Measurements from ENCODE around the gene PACS2. TPM values are rescaled to one million over a fixed set of nuclear protein-coding genes. Genes with fewer than 3 reads are reported as not detected.

PACS2 gene
- total and polyA plus RNA-seq, 2 donors (not counting 3 experiments of a cell fraction or from before 2014, with no cell fraction given) = 52.7 to 86.3 TPM

DNA sequence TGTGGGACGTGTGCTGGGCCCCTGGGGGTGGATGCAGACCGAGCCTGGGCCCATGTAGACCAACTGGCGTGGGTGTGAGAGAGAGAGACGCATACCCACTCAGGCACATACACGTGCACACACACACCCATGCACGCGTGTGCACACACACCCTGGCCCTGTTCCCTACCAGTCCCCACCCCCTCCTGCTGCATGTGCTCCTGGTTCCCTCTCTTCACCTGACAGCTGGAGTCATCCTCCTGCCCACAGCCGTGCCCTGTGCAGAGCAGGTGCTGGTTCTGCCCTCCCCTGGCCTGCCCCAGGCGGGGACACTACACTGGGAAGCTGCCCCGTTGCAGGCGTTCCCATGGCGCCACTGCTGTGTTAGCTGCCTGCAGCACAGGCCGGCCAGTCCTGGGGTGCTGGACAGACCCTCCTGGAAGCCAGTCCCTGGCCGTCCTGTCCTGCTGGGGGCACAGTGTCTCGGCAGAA is 18.5 kb downstream of the PACS2 start:
- ChIA-PET CTCF (no interaction called here), POLR2A (no interaction called here)
- H3K4me2 ChIP-seq (ENCODE audit: insufficient read depth, low read length) = no peak overlapping the region
- DNase-seq (ENCODE audit: low read depth, low spot score) (no peak), FAIRE-seq (no peak)
- no peak overlapping the region for H3K4me3 ChIP-seq (replicated peaks in 1 of 3; ENCODE audit: insufficient read depth in 1 of 3, low read depth in 1 of 3, low read length in 3 of 3)
- peaks cover 19% of the 10 kb centered on the region for H3K4me1 ChIP-seq (ENCODE audit: control insufficient read depth, extremely low read depth, insufficient read depth, low read length)
- peaks cover 15% of the 10 kb centered on the region for H3K79me2 ChIP-seq (ENCODE audit: control insufficient read depth, insufficient read depth, low read length)
- no peak for TF ChIP-seq GATA2 (IDR thresholded peaks at IDR 0.05; ENCODE audit: insufficient read depth, insufficient read length, low read depth, low read length)
- TF ChIP-seq EZH2 (IDR thresholded peaks at IDR 0.05; ENCODE audit: borderline replicate concordance, low read depth, low read length, severe bottlenecking) = no peak
- TF ChIP-seq FOS (IDR thresholded peaks at IDR 0.05; ENCODE audit: borderline replicate concordance, insufficient read depth, low read length) = no peak
- TF ChIP-seq, protein P1, sequence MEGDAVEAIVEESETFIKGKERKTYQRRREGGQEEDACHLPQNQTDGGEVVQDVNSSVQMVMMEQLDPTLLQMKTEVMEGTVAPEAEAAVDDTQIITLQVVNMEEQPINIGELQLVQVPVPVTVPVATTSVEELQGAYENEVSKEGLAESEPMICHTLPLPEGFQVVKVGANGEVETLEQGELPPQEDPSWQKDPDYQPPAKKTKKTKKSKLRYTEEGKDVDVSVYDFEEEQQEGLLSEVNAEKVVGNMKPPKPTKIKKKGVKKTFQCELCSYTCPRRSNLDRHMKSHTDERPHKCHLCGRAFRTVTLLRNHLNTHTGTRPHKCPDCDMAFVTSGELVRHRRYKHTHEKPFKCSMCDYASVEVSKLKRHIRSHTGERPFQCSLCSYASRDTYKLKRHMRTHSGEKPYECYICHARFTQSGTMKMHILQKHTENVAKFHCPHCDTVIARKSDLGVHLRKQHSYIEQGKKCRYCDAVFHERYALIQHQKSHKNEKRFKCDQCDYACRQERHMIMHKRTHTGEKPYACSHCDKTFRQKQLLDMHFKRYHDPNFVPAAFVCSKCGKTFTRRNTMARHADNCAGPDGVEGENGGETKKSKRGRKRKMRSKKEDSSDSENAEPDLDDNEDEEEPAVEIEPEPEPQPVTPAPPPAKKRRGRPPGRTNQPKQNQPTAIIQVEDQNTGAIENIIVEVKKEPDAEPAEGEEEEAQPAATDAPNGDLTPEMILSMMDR (IDR thresholded peaks at IDR 0.05; ENCODE audit: extremely low read depth in 1 of 2, insufficient read depth in 1 of 2, low read depth in 1 of 2, low read length in 2 of 2) = no peak
- no peak for TF ChIP-seq POLR2AphosphoS5 (IDR thresholded peaks at IDR 0.05; ENCODE audit: insufficient read depth, low read depth, low read length)
- no peak for TF ChIP-seq MYC (IDR thresholded peaks at IDR 0.05; ENCODE audit: low read depth, low read length)
- TF ChIP-seq, protein P2, sequence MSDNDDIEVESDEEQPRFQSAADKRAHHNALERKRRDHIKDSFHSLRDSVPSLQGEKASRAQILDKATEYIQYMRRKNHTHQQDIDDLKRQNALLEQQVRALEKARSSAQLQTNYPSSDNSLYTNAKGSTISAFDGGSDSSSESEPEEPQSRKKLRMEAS (IDR thresholded peaks at IDR 0.05; ENCODE audit: insufficient read depth, insufficient read length) = no peak
- no peak for TF ChIP-seq POLR2A (IDR thresholded peaks at IDR 0.05; ENCODE audit: low read depth, low read length)
- no peak for TF ChIP-seq JUN (IDR thresholded peaks at IDR 0.05; ENCODE audit: borderline replicate concordance, insufficient read depth, insufficient read length, low read depth)
- no peaks in the 10 kb centered on the region for H4K20me1 ChIP-seq (replicated peaks; ENCODE audit: control insufficient read depth, extremely low read depth, insufficient read depth, low read length)
- no peaks in the 10 kb centered on the region for H3K36me3 ChIP-seq (ENCODE audit: control insufficient read depth in 2 of 2, extremely low read depth in 1 of 2, insufficient read depth in 2 of 2, low read length in 2 of 2)
- dilution Hi-C loops (cut with MboI; ENCODE audit: extremely low pct_ligation_motif_present, low sequenced_read_pairs) (no loop called here), intact Hi-C loops (cut with micrococcal nuclease) (no loop called here)
- H3K9ac ChIP-seq (replicated peaks; ENCODE audit: extremely low read depth, insufficient read depth, low read length) = no peak overlapping the region
- no peaks in the 10 kb centered on the region for H3K9me1 ChIP-seq (replicated peaks; ENCODE audit: control insufficient read depth, extremely low read depth, insufficient read depth, low read length)
- H2AFZ ChIP-seq (ENCODE audit: low read depth, low read length) = no peak overlapping the region
- BruUV-seq (replicated peaks) = no TSS peak
- no peaks in the 10 kb centered on the region for H3K27me3 ChIP-seq (ENCODE audit: control insufficient read depth in 2 of 2, insufficient read depth in 2 of 2, low read length in 2 of 2)
- no peak overlapping the region for H3K27ac ChIP-seq (ENCODE audit: insufficient read depth, low read depth, low read length)
- H3K9me3 ChIP-seq (replicated peaks; ENCODE audit: control insufficient read depth, insufficient read depth, low read length) = no peaks in the 10 kb centered on the region
